Neural cell (in vitro differentiated cells): ENCODE results near the gene LPP.

Source experiments
- CTCF ChIP-seq: fragments of 450-650 bp; IDR thresholded peaks from 2 replicates; pipeline ENCODE4 v1.5.1; 2014; ENCODE audit warnings: antibody characterized with exemption, mild to moderate bottlenecking, moderate library complexity; ENCODE audit not compliant: poor library complexity, severe bottlenecking
- EP300 ChIP-seq: fragments of 450-650 bp; conservative IDR thresholded peaks from 2 replicates; pipeline ENCODE4 v1.6.1; 2014; ENCODE audit warnings: antibody characterized with exemption, mild to moderate bottlenecking, moderate library complexity; ENCODE audit not compliant: poor library complexity, severe bottlenecking
- EZH2 ChIP-seq: fragments of 200-600, 300-800 bp; shearing (Covaris generic), sonication (generic); IDR thresholded peaks from 2 replicates; pipeline ENCODE4 v1.6.1; 2014; ENCODE audit warnings: antibody characterized with exemption, low read length, borderline replicate concordance, mild to moderate bottlenecking; ENCODE audit not compliant: insufficient read depth, poor library complexity, severe bottlenecking
- MXI1 ChIP-seq: fragments of 450-650 bp; conservative IDR thresholded peaks from 2 replicates; pipeline ENCODE4 v1.6.1; 2014; ENCODE audit warnings: antibody characterized with exemption, mild to moderate bottlenecking; ENCODE audit not compliant: poor library complexity, severe bottlenecking
- POLR2AphosphoS5 ChIP-seq: IDR thresholded peaks from 2 replicates; pipeline ENCODE4 v1.6.1; 2012
- RAD21 ChIP-seq: fragments of 450-650 bp; conservative IDR thresholded peaks from 2 replicates; pipeline ENCODE4 v1.6.1; 2014; ENCODE audit warnings: antibody characterized with exemption, mild to moderate bottlenecking, moderate library complexity
- REST ChIP-seq: IDR thresholded peaks from 2 replicates; pipeline ENCODE4 v1.6.1; 2012; ENCODE audit warnings: borderline replicate concordance
- SMC3 ChIP-seq: fragments of 450-650 bp; conservative IDR thresholded peaks from 2 replicates; pipeline ENCODE4 v1.6.1; 2014; ENCODE audit warnings: antibody characterized with exemption, mild to moderate bottlenecking, moderate library complexity; ENCODE audit not compliant: poor library complexity
- TAF1 ChIP-seq: IDR thresholded peaks from 2 replicates; pipeline ENCODE4 v1.6.1; 2012; ENCODE audit warnings: low read depth

- no peak for TF ChIP-seq SMC3
- no peak for TF ChIP-seq TAF1
- no peak for TF ChIP-seq REST
- no peak for TF ChIP-seq CTCF
- no peak for TF ChIP-seq EP300
- TF ChIP-seq EZH2, result no peak
- no peak for TF ChIP-seq MXI1
- TF ChIP-seq POLR2AphosphoS5, result no peak
- TF ChIP-seq RAD21, result no peak
Observed at GRCh38 chr3:188825901-188826300, 671.9 kb downstream of the LPP start.
